SK-N-SH treated with all-trans-retinoic acid at 6 μM for 48 hours (cell line): ENCODE measurements around the gene PGAM5.
"Not testable (repeated sequence)": the region's sequence is repeated elsewhere in the genome, so short reads cannot be mapped to it uniquely, and the experiment has no call there.

Experiments used
- ARNTL ChIP-seq: fragments of 450-650 bp; formaldehyde crosslinking; IDR thresholded peaks from 2 replicates; pipeline ENCODE4 v1.5.0; 2020; ENCODE audit warnings: low read depth, mild to moderate bottlenecking, moderate library complexity, borderline replicate concordance
- CSDC2 ChIP-seq: fragments of 250-450 bp; sonication (Bioruptor Pico); IDR thresholded peaks from 2 replicates; pipeline ENCODE4 v1.5.0; 2020; ENCODE audit warnings: mild to moderate bottlenecking, moderate library complexity
- ESRRG ChIP-seq: fragments of 250-450 bp; sonication (Bioruptor Pico); IDR thresholded peaks from 2 replicates; pipeline ENCODE4 v1.6.1; 2021; ENCODE audit warnings: mild to moderate bottlenecking
- ISL1 ChIP-seq: fragments of 250-450 bp; sonication (Bioruptor Pico); IDR thresholded peaks from 2 replicates; pipeline ENCODE4 v2.1.2; 2022; ENCODE audit warnings: mild to moderate bottlenecking, moderate library complexity
- SNAI2 ChIP-seq: fragments of 250-450 bp; sonication (Bioruptor Pico); IDR thresholded peaks from 2 replicates; pipeline ENCODE4 v1.5.0; 2020; ENCODE audit warnings: mild to moderate bottlenecking, moderate library complexity
- TOX ChIP-seq: fragments of 250-450 bp; sonication (Bioruptor Pico); IDR thresholded peaks from 2 replicates; pipeline ENCODE4 v1.8.0; 2021; ENCODE audit warnings: mild to moderate bottlenecking, moderate library complexity, borderline replicate concordance
- TSHZ2 ChIP-seq: fragments of 250-450 bp; sonication (Bioruptor Pico); IDR thresholded peaks from 2 replicates; pipeline ENCODE4 v1.5.0; 2020; ENCODE audit warnings: mild to moderate bottlenecking, moderate library complexity
- ZC3H10 ChIP-seq: fragments of 250-450 bp; sonication (Bioruptor Pico); IDR thresholded peaks from 2 replicates; pipeline ENCODE4 v1.5.1; 2021; ENCODE audit warnings: mild to moderate bottlenecking, moderate library complexity
- ZFP3 ChIP-seq: fragments of 250-450 bp; sonication (Bioruptor Pico); IDR thresholded peaks from 2 replicates; pipeline ENCODE4 v1.5.0; 2020; ENCODE audit warnings: mild to moderate bottlenecking, moderate library complexity
- ZFP30 ChIP-seq: fragments of 450-650 bp; formaldehyde crosslinking; IDR thresholded peaks from 2 replicates; pipeline ENCODE4 v1.5.0; 2022; ENCODE audit warnings: mild to moderate bottlenecking, moderate library complexity
- ZNF565 ChIP-seq: fragments of 450-650 bp; formaldehyde crosslinking; conservative IDR thresholded peaks from 2 replicates; pipeline ENCODE4 v1.5.0; 2020; ENCODE audit warnings: low read depth, mild to moderate bottlenecking, moderate library complexity
- TF ChIP-seq, protein P1 (sequence below): fragments of 250-450 bp; sonication (Bioruptor Pico); IDR thresholded peaks from 2 replicates; pipeline ENCODE4 v1.5.1; 2020; ENCODE audit warnings: low read depth, mild to moderate bottlenecking, moderate library complexity
- TF ChIP-seq, protein P2 (sequence below): fragments of 250-450 bp; sonication (Bioruptor Pico); IDR thresholded peaks from 2 replicates; pipeline ENCODE4 v1.8.0; 2021; ENCODE audit warnings: low read depth, mild to moderate bottlenecking, moderate library complexity, borderline replicate concordance
- TF ChIP-seq, protein P3 (sequence below): fragments of 250-450 bp; sonication (Bioruptor Pico); IDR thresholded peaks from 2 replicates; pipeline ENCODE4 v1.5.1; 2021; ENCODE audit warnings: mild to moderate bottlenecking, moderate library complexity

DNA sequence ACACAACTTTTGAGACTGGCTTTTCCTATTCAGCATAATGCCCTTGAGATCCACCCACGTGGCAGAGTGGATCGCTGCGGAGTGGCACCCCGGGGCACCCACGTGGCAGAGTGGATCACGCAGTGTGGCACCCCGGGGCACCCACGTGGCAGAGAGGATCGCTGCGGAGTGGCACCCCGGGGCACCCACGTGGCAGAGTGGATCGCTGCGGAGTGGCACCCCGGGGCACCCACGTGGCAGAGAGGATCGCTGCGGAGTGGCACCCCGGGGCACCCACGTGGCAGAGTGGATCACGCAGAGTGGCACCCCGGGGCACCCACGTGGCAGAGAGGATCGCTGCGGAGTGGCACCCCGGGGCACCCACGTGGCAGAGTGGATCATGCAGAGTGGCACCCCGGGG is 48.2 kb downstream of the PGAM5 start:
- TF ChIP-seq ZNF565 (CRISPR knock-in tag); ZFP30; ZFP3 (CRISPR knock-in tag); ARNTL (CRISPR knock-in tag); ESRRG (CRISPR knock-in tag); TOX (CRISPR knock-in tag); TSHZ2 (CRISPR knock-in tag); CSDC2 (CRISPR knock-in tag); ISL1 (CRISPR knock-in tag); ZC3H10 (CRISPR knock-in tag); SNAI2 (CRISPR knock-in tag): not testable (repeated sequence)
- TF ChIP-seq, protein P1, sequence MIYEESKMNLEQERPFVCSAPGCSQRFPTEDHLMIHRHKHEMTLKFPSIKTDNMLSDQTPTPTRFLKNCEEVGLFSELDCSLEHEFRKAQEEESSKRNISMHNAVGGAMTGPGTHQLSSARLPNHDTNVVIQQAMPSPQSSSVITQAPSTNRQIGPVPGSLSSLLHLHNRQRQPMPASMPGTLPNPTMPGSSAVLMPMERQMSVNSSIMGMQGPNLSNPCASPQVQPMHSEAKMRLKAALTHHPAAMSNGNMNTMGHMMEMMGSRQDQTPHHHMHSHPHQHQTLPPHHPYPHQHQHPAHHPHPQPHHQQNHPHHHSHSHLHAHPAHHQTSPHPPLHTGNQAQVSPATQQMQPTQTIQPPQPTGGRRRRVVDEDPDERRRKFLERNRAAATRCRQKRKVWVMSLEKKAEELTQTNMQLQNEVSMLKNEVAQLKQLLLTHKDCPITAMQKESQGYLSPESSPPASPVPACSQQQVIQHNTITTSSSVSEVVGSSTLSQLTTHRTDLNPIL: not testable (repeated sequence)
- TF ChIP-seq, protein P2, sequence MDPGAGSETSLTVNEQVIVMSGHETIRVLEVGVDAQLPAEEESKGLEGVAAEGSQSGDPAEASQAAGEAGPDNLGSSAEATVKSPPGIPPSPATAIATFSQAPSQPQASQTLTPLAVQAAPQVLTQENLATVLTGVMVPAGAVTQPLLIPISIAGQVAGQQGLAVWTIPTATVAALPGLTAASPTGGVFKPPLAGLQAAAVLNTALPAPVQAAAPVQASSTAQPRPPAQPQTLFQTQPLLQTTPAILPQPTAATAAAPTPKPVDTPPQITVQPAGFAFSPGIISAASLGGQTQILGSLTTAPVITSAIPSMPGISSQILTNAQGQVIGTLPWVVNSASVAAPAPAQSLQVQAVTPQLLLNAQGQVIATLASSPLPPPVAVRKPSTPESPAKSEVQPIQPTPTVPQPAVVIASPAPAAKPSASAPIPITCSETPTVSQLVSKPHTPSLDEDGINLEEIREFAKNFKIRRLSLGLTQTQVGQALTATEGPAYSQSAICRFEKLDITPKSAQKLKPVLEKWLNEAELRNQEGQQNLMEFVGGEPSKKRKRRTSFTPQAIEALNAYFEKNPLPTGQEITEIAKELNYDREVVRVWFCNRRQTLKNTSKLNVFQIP: not testable (repeated sequence)
- TF ChIP-seq, protein P3, sequence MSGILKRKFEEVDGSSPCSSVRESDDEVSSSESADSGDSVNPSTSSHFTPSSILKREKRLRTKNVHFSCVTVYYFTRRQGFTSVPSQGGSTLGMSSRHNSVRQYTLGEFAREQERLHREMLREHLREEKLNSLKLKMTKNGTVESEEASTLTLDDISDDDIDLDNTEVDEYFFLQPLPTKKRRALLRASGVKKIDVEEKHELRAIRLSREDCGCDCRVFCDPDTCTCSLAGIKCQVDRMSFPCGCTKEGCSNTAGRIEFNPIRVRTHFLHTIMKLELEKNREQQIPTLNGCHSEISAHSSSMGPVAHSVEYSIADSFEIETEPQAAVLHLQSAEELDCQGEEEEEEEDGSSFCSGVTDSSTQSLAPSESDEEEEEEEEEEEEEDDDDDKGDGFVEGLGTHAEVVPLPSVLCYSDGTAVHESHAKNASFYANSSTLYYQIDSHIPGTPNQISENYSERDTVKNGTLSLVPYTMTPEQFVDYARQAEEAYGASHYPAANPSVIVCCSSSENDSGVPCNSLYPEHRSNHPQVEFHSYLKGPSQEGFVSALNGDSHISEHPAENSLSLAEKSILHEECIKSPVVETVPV (CRISPR knock-in tag): not testable (repeated sequence)
